HUES48 (cell line): Measurements from ENCODE around the gene SLC9B2.

Source experiments
- H3K27ac ChIP-seq: one replicate; pipeline ENCODE4 v1.7.0; 2013; ENCODE audit warnings: low read depth, low read length, inconsistent platforms
- H3K27me3 ChIP-seq: 2 replicates; pipeline ENCODE4 v1.6.1; 2013; ENCODE audit warnings: mild to moderate bottlenecking, low read length; ENCODE audit not compliant: control insufficient read depth, insufficient read depth
- H3K36me3 ChIP-seq: 2 replicates; pipeline ENCODE4 v1.6.1; 2013; ENCODE audit warnings: low read length; ENCODE audit not compliant: control insufficient read depth, insufficient read depth
- H3K4me1 ChIP-seq: 2 replicates; pipeline ENCODE4 v1.6.1; 2013; ENCODE audit warnings: mild to moderate bottlenecking, low read length; ENCODE audit not compliant: control insufficient read depth, insufficient read depth
- H3K4me3 ChIP-seq: 2 replicates; pipeline ENCODE4 v1.5.1; 2013; ENCODE audit warnings: mild to moderate bottlenecking, low read depth, low read length
- H3K9ac ChIP-seq: 2 replicates; pipeline ENCODE4 v1.6.1; 2013; ENCODE audit warnings: mild to moderate bottlenecking, low read depth, low read length, moderate library complexity
- H3K9me3 ChIP-seq: 2 replicates; pipeline ENCODE4 v1.6.1; 2013; ENCODE audit warnings: low read length; ENCODE audit not compliant: control insufficient read depth, insufficient read depth

The SLC9B2 gene

DNA sequence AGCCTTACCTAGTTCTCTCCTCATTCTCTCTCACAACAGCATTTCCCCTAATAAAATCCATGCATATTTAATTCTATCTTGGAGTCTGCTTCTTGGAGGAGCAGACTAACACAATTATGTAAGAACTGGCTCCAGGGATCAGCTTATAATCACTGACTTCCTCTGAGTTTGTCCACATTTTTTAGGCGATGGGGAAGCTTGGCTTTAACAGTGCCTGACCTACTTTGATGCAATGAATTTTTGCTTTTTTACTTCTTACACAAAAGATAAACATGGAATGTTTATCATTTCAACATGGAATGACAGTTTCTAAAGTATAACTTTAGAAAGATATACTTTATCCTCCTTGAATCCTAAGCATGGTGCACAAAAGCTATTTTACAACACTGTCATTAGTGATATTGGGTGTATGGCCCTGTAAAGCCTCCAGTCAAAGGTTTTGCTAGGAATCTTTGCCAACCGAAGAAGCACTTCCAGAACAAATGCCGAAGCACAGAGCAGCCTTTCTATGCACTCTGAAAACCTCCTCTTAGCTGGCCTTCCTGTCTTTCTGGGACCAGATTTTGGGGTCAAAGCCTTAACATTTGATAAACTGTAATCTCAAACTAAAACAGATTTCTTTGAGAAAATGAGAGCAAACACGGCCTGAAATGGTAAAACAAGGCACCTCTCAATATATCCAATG lies 22.3 kb upstream of the SLC9B2 start:
- no peaks in the 10 kb centered on the region for H3K36me3 ChIP-seq
- H3K9ac ChIP-seq = peak overlapping the region; percentile 75
- H3K27ac ChIP-seq = no peak overlapping the region
- peaks cover 4% of the 10 kb centered on the region; the same call in 1 of the 2 replicates for H3K4me1 ChIP-seq
- H3K9me3 ChIP-seq = no peaks in the 10 kb centered on the region
- peak overlapping the region; percentile 77 for H3K4me3 ChIP-seq
- H3K27me3 ChIP-seq = no peaks in the 10 kb centered on the region

DNA sequence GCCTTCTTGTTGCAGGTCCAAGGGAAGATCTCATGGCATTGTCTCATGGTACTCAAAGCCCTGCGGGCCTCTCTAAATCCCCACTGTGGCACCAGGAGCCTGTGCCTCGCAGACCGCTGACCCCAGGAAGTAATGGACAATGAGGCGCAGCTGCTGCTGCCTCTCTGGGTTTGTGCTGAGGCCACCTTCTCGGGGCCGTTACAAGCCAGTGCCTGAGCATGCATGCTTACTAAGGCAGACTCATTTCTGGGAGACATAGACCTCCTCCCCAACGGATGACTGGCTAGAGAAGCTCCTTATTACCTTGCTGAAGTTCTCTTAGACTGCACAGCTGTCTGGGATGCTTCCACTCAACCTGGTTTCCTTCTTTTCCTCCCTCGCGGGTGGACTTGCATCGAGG lies 21.8 kb upstream of the SLC9B2 start:
- Histone ChIP-seq H3K36me3 (no peaks in the 10 kb centered on the region; the same call in 1 of the 2 replicates), H3K9ac (no peak overlapping the region), H3K27ac (no peak overlapping the region), H3K4me1 (peaks cover 4% of the 10 kb centered on the region; the same call in 1 of the 2 replicates), H3K9me3 (no peaks in the 10 kb centered on the region), H3K4me3 (no peak overlapping the region), H3K27me3 (no peaks in the 10 kb centered on the region)

DNA sequence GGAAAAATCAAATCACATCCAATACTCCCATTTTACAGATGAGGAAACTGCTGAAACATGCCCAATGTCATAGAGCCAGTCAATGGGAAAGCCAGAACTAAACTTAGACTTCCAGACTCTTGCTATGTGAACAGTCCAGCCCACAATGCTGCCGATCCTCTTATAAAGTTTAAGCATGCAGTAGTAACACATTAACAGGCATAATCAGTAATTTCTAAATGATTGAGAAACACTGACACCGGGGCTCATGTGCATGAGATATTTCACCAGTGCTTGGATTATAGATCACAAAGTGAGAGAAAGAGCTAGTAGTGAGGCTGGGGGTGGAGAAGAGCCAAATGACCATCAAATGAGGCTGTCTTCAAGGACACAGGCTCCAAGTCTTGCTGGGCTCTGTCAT lies 20.6 kb upstream of the SLC9B2 start:
- H3K36me3 ChIP-seq = peaks cover 7% of the 10 kb centered on the region
- H3K27me3 ChIP-seq = no peaks in the 10 kb centered on the region
- H3K27ac ChIP-seq = no peak overlapping the region
- peaks cover 4% of the 10 kb centered on the region; the same call in 1 of the 2 replicates for H3K4me1 ChIP-seq
- no peaks in the 10 kb centered on the region for H3K9me3 ChIP-seq
- no peak overlapping the region for H3K9ac ChIP-seq
- H3K4me3 ChIP-seq = no peak overlapping the region

DNA sequence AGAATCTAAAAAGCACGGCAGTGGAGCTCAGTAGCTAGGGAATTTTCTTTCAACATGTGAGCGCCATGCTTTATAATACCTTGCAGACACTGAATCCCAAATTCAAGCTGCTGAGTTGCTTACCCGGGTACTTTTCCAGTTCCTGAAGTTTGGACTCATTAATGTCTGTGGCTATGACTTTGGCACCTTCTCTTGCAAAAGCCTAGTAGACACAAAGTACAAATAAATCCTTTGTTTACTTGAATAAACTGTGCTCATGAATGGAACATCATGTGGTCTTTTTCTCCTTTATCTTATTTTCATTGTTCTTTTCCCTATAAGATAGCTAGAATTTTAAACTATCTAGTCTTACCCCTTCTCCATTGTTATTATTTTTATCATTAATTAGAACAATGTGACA lies 18.5 kb upstream of the SLC9B2 start:
- peaks cover 21% of the 10 kb centered on the region for H3K36me3 ChIP-seq
- peaks cover 4% of the 10 kb centered on the region; the same call in 1 of the 2 replicates for H3K4me1 ChIP-seq
- no peak overlapping the region for H3K9ac ChIP-seq
- H3K4me3 ChIP-seq = no peak overlapping the region
- no peaks in the 10 kb centered on the region for H3K27me3 ChIP-seq
- no peak overlapping the region for H3K27ac ChIP-seq
- H3K9me3 ChIP-seq = no peaks in the 10 kb centered on the region

DNA sequence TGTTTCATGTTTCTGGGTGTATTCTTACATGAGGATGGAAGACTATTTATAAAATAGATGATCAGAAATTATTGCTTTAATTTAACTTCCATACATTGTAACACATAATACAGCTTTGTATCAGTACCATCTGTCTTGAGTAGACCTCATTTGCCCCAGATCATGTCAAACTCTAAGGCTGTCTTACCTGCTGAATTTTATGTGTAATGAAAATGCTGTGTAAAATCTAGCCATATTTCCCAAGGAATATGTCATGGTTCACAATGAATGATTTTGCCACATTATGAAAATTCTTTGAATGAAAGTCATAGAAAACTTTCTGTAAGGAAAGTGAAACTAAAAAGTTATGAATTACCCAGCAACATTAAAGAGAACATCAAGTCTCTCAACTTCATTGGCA lies 15.7 kb upstream of the SLC9B2 start:
- H3K4me1 ChIP-seq = no peaks in the 10 kb centered on the region
- H3K36me3 ChIP-seq = peaks cover 48% of the 10 kb centered on the region
- no peaks in the 10 kb centered on the region for H3K27me3 ChIP-seq
- no peak overlapping the region for H3K9ac ChIP-seq
- no peak overlapping the region for H3K4me3 ChIP-seq
- no peaks in the 10 kb centered on the region for H3K9me3 ChIP-seq
- H3K27ac ChIP-seq = no peak overlapping the region

DNA sequence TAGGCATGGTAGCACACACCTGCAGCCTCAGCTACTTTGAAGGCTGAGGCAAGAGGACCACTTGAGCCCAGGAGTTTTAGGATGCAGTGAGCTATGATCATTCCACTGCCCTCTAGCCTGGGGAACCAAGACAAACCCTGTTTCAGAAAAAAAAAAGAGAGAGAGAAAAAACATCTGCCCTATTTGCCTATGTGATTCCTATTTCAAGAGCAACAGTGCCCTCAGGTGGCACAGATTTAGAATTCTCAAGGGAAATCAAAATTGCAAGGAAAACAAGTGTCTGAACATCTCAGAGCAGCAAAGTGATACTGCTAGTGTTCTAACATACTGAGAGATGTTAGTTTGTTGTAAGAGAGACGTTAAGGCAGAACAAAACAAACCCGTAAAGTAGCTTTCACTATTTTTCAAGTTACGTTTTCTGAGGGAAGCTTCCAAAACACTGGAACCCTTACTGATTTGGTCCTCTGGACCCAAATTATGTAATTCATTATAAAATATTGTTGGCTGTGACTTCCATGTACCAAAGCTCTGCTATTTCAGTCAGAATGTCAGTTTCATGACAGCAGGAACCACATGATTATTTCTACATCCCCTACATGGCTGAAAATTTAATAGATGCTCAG lies 15.2 kb upstream of the SLC9B2 start:
- Histone ChIP-seq H3K9ac (no peak overlapping the region), H3K4me1 (no peaks in the 10 kb centered on the region), H3K9me3 (no peaks in the 10 kb centered on the region), H3K36me3 (peaks cover 52% of the 10 kb centered on the region), H3K4me3 (no peak overlapping the region), H3K27me3 (no peaks in the 10 kb centered on the region), H3K27ac (no peak overlapping the region)

DNA sequence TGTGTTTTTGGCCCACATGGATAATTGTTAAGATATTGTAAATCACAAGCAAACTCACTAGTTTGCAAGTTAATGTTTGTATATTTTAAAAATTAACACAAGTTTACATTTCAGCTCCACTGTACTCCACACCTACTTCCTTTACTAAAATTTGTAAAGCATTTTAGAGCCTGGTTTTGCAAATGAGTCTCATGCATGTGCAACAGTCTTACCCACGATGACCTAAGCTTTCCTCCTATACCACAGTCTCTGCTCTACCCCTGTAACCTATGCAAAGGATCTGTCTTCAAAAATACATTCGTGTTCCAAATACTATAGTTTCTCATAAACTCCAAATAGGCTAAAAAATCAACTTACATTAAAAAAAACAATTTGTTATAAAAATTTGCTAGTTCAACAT lies 12.9 kb upstream of the SLC9B2 start:
- Histone ChIP-seq H3K9me3 (no peaks in the 10 kb centered on the region), H3K27ac (no peak overlapping the region), H3K36me3 (peaks cover 70% of the 10 kb centered on the region), H3K4me3 (no peak overlapping the region), H3K27me3 (no peaks in the 10 kb centered on the region), H3K9ac (no peak overlapping the region), H3K4me1 (no peaks in the 10 kb centered on the region)

DNA sequence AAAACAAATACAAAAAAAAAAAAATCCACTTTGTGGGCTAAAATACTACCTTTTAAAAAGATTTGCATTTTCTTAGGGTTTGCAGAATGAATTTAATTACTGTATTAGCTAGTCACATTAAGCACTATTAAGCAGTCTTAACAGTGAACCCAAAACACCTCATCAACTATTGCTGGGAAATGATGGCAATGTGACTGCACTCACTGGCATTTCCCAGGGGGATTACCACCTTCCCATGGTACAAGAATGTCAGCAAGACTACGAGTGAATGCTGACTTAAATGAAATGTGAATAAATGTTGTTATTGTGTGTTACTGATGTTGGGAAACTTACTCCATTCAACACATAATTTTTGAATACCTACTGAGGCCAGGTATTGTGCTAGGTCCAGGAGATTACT lies 10.0 kb upstream of the SLC9B2 start:
- no peaks in the 10 kb centered on the region for H3K4me1 ChIP-seq
- no peak overlapping the region for H3K27ac ChIP-seq
- peaks cover 67% of the 10 kb centered on the region for H3K36me3 ChIP-seq
- no peak overlapping the region for H3K9ac ChIP-seq
- no peaks in the 10 kb centered on the region for H3K9me3 ChIP-seq
- no peak overlapping the region for H3K4me3 ChIP-seq
- H3K27me3 ChIP-seq = no peaks in the 10 kb centered on the region

DNA sequence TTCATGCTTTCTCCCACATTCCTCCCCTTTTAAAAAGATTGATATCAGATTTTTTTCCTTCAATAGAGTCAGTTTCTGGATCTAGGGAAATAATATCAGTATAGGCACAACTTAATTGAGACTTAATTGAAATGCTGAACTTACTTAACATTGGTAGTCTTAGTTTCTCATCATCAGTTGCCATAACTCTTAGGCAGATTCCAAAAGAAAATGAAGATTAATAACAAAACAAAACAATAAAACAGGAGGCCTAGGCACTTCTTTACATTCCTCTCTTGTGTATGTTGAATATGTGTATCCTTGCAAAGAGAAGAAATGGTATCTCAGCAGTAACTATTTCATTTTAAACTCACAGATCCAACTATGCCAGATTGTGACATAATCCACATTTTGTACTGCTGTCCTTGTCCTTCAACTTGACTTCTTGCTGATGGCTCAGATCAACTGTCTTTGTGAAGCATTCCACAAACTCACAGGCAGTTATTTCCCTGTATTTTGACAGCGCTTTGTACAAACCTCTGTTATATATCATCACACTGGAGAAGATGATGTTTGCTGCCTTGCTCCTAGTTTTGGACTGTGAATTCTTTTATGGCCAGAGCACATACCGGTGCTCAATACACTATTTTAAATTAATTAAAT lies 9.1 kb upstream of the SLC9B2 start:
- Histone ChIP-seq H3K4me1 (no peaks in the 10 kb centered on the region), H3K9ac (no peak overlapping the region), H3K9me3 (no peaks in the 10 kb centered on the region), H3K27ac (no peak overlapping the region), H3K27me3 (no peaks in the 10 kb centered on the region), H3K4me3 (no peak overlapping the region), H3K36me3 (peaks cover 68% of the 10 kb centered on the region)

DNA sequence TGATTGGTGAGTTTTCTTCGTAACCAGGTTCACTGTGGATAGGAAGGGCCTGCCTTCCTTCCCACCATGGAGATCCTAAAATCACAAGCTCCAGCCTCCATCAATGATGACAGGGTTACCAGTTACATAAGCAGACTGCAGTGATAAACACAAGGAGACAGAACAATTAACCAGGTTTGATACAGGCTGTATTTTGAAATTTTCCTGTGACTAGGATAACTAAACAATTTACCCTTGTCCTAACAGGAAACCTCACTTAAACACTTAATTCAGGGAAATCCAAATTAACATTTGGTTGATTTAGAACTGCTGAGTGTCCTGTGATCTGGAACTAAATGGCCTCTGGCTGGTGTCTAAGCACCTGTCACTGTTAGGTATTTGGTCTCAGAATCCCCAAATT lies 3.1 kb upstream of the SLC9B2 start:
- H3K4me1 ChIP-seq = no peaks in the 10 kb centered on the region
- no peaks in the 10 kb centered on the region for H3K9me3 ChIP-seq
- H3K27ac ChIP-seq = no peak overlapping the region
- peaks cover 34% of the 10 kb centered on the region for H3K27me3 ChIP-seq
- H3K36me3 ChIP-seq = peaks cover 19% of the 10 kb centered on the region; the same call in 1 of the 2 replicates
- H3K4me3 ChIP-seq = no peak overlapping the region
- no peak overlapping the region for H3K9ac ChIP-seq
